ENCODE data around the gene GMDS.
A peak's percentile ranks its signal among the peaks of the same experiment; 100 is the strongest.

GMDS gene

GRCh38 chr6:2118136-2118535, 127.3 kb downstream of the GMDS start:
- no peaks in the 10 kb centered on the region for H3K27me3 ChIP-seq (replicated peaks; ENCODE audit: control insufficient read depth, insufficient read depth, low read length)
- no peaks in the 10 kb centered on the region for H3K36me3 ChIP-seq (ENCODE audit: control insufficient read depth, insufficient read depth, low read length)
- no peak for TF ChIP-seq CTCF (IDR thresholded peaks at IDR 0.05; ENCODE audit: insufficient read depth, low read length, poor library complexity, severe bottlenecking)
- no peak for DNase-seq (ENCODE audit: extremely low read depth, insufficient read length)
- H3K4me3 ChIP-seq (replicated peaks; ENCODE audit: low read depth, low read length): no peak overlapping the region

- DNase-seq (ENCODE audit: extremely low read depth, insufficient read length): no peak
- no peaks in the 10 kb centered on the region for H3K27me3 ChIP-seq (replicated peaks; ENCODE audit: control insufficient read depth, insufficient read depth, low read length)
- no peaks in the 10 kb centered on the region for H3K36me3 ChIP-seq (ENCODE audit: control insufficient read depth, insufficient read depth, low read length)
- H3K4me3 ChIP-seq (replicated peaks; ENCODE audit: low read depth, low read length): no peak overlapping the region
- no peak for TF ChIP-seq CTCF (IDR thresholded peaks at IDR 0.05; ENCODE audit: insufficient read depth, low read length, poor library complexity, severe bottlenecking)
Measured at GRCh38 chr6:2117447-2117846, 128.0 kb downstream of the GMDS start.

- no peak for DNase-seq (ENCODE audit: extremely low read depth, insufficient read length)
- no peaks in the 10 kb centered on the region for H3K27me3 ChIP-seq (replicated peaks; ENCODE audit: control insufficient read depth, insufficient read depth, low read length)
- no peak for TF ChIP-seq CTCF (IDR thresholded peaks at IDR 0.05; ENCODE audit: insufficient read depth, low read length, poor library complexity, severe bottlenecking)
- H3K36me3 ChIP-seq (ENCODE audit: control insufficient read depth, insufficient read depth, low read length): no peaks in the 10 kb centered on the region
- no peak overlapping the region for H3K4me3 ChIP-seq (replicated peaks; ENCODE audit: low read depth, low read length)
Measured at GRCh38 chr6:2116496-2116895, 128.9 kb downstream of the GMDS start.

GRCh38 chr6:2114100-2114499, 131.3 kb downstream of the GMDS start:
- no peaks in the 10 kb centered on the region for H3K36me3 ChIP-seq (ENCODE audit: control insufficient read depth, insufficient read depth, low read length)
- H3K4me3 ChIP-seq (replicated peaks; ENCODE audit: low read depth, low read length): no peak overlapping the region
- no peak for TF ChIP-seq CTCF (IDR thresholded peaks at IDR 0.05; ENCODE audit: insufficient read depth, low read length, poor library complexity, severe bottlenecking)
- H3K27me3 ChIP-seq (replicated peaks; ENCODE audit: control insufficient read depth, insufficient read depth, low read length): no peaks in the 10 kb centered on the region
- DNase-seq (ENCODE audit: extremely low read depth, insufficient read length): no peak

- peak; percentile 55 for DNase-seq (ENCODE audit: extremely low read depth, insufficient read length)
- no peak for TF ChIP-seq CTCF (IDR thresholded peaks at IDR 0.05; ENCODE audit: insufficient read depth, low read length, poor library complexity, severe bottlenecking)
- no peaks in the 10 kb centered on the region for H3K36me3 ChIP-seq (ENCODE audit: control insufficient read depth, insufficient read depth, low read length)
- no peak overlapping the region for H3K4me3 ChIP-seq (replicated peaks; ENCODE audit: low read depth, low read length)
- H3K27me3 ChIP-seq (replicated peaks; ENCODE audit: control insufficient read depth, insufficient read depth, low read length): no peaks in the 10 kb centered on the region
Measured at GRCh38 chr6:2111162-2111677, 134.2 kb downstream of the GMDS start.

- no peak for TF ChIP-seq CTCF (IDR thresholded peaks at IDR 0.05; ENCODE audit: insufficient read depth, low read length, poor library complexity, severe bottlenecking)
- H3K36me3 ChIP-seq (ENCODE audit: control insufficient read depth, insufficient read depth, low read length): no peaks in the 10 kb centered on the region
- DNase-seq (ENCODE audit: extremely low read depth, insufficient read length): peak; percentile 22
- no peak overlapping the region for H3K4me3 ChIP-seq (replicated peaks; ENCODE audit: low read depth, low read length)
- H3K27me3 ChIP-seq (replicated peaks; ENCODE audit: control insufficient read depth, insufficient read depth, low read length): no peaks in the 10 kb centered on the region
Measured at GRCh38 chr6:2110504-2110903, 134.9 kb downstream of the GMDS start.
